Measurements from ENCODE around the gene ENOPH1. TPM values are rescaled to one million over a fixed set of nuclear protein-coding genes. Genes with fewer than 3 reads are reported as not detected.
A peak's percentile ranks its signal among the peaks of the same experiment; 100 is the strongest.

Gene ENOPH1
- total RNA-seq, 4 donors from 2014 or later: 19.8 to 32.4 (median 23.8) TPM

DNA sequence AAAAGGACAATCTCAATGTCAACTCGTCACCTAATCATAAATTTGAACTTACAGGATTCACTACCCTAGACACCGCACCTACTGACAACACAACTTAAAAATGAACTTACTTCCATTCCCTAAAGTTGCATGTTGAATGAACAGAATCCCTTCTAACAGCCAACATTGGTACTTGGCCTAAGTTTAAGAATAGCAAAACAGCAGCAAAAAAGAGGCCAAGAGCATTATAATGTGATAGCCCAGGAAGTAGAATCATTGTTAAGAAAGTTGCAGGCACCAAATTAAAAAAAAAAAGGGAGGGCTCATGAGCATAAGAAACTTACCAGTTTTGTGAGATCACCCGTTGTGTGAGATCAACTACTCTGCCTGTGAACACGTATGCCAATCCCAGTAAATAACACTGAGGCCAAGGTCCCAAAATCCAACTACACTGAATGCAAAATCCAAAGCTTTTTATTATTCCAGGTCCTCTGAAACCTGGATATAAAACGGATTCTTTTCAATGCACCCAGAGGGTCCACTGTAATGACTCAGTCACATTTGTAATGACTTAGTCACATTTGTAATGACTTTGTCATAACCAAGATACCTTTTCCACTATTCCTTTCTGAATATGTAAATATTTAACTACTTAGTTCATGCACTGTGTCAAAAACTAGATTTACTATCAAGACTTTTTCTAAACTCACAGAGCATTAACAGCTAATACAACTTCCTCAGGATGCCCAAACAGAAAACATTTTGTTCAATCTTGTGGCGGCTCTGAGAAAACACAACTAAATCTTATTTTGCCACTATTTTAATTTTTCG, 6.9 kb upstream of the ENOPH1 start:
- no peaks in the 10 kb centered on the region for H3K9me3 ChIP-seq
- 62 to 67% methylated on average over 7 of the region's 7 CpGs for whole genome bisulfite sequencing, 2 donors (ENCODE audit: low coverage in 1 of 2)
- no peak for TF ChIP-seq POLR2A (IDR thresholded peaks at IDR 0.05)
- peak; percentile 5 for TF ChIP-seq POLR2AphosphoS5 (IDR thresholded peaks at IDR 0.05)
- TF ChIP-seq EP300 (IDR thresholded peaks at IDR 0.05): no peak
- no peak overlapping the region for H3K27ac ChIP-seq
- H3K4me1 ChIP-seq: peaks cover 3 to 47% (median 17%) of the 10 kb centered on the region in 3 donors
- no peak overlapping the region for H3K4me3 ChIP-seq
- peaks cover 7 to 55% of the 10 kb centered on the region in 2 donors for H3K36me3 ChIP-seq
- no peaks in the 10 kb centered on the region for H3K27me3 ChIP-seq
- ATAC-seq: no peak

DNA sequence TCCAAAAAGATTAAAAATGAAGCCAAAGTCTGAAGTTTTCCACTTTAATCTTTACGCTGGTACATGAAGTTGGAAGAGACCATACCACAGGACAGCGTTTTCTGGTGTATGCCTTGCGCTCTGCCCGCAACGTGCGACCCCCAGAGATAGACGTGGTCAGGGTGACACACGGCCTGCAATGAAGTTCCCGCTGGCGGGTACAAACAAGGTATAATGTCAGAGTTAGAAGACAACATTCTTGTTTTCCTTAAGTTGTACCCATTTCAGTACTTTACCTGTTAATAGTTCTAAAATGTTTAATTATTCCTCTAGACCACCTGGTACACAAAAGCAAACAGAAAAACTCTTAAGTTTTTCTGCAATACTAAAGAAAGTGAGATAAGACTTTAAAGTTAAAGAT, 4.9 kb upstream of the ENOPH1 start:
- Histone ChIP-seq H3K4me3 (no peak overlapping the region), H3K36me3 (peaks cover 7 to 55% of the 10 kb centered on the region in 2 donors), H3K4me1 (peaks cover 3 to 47% (median 17%) of the 10 kb centered on the region in 3 donors), H3K9me3 (no peaks in the 10 kb centered on the region), H3K27ac (no peak overlapping the region), H3K27me3 (no peaks in the 10 kb centered on the region)
- 55 to 75% methylated on average over 7 to 8 of the region's 10 CpGs for WGBS, 2 donors (ENCODE audit: low coverage in 1 of 2)
- no peak for ATAC-seq
- TF ChIP-seq, protein P1, sequence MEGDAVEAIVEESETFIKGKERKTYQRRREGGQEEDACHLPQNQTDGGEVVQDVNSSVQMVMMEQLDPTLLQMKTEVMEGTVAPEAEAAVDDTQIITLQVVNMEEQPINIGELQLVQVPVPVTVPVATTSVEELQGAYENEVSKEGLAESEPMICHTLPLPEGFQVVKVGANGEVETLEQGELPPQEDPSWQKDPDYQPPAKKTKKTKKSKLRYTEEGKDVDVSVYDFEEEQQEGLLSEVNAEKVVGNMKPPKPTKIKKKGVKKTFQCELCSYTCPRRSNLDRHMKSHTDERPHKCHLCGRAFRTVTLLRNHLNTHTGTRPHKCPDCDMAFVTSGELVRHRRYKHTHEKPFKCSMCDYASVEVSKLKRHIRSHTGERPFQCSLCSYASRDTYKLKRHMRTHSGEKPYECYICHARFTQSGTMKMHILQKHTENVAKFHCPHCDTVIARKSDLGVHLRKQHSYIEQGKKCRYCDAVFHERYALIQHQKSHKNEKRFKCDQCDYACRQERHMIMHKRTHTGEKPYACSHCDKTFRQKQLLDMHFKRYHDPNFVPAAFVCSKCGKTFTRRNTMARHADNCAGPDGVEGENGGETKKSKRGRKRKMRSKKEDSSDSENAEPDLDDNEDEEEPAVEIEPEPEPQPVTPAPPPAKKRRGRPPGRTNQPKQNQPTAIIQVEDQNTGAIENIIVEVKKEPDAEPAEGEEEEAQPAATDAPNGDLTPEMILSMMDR (IDR thresholded peaks at IDR 0.05): no peak
- TF ChIP-seq EP300 (IDR thresholded peaks at IDR 0.05) (no peak), POLR2A (IDR thresholded peaks at IDR 0.05) (no peak), POLR2AphosphoS5 (IDR thresholded peaks at IDR 0.05) (no peak)

DNA sequence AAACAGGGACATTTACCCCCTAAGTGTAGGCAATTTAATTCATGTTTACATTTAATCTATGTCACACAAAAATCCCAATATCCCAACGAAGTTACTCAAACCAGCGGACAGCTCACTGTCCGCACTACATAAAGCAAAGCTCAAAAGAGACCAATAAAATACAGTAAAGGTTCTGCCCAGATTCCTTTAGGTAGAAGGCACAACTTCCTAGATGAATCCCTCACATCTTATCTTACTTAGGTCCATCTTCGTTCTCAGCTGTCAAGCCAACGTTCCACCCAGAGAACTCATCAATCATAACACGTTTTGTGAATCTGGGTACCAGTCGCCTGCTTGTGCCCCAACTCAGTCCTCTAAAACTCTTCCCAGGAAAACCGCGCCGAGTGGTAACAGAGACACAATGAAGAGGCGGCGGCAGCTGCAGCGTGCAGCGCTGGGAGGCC, 1.8 kb upstream of the ENOPH1 start:
- peaks cover 3 to 64% (median 17%) of the 10 kb centered on the region in 3 donors for H3K4me1 ChIP-seq
- H3K27ac ChIP-seq: peak overlapping the region; percentile 66 to 99 (median 94)
- 0% methylated on average over 3 to 14 of the region's 14 CpGs for WGBS, 2 donors (ENCODE audit: low coverage in 1 of 2)
- H3K4me3 ChIP-seq: peak overlapping the region; percentile 55 to 85
- no peaks in the 10 kb centered on the region for H3K27me3 ChIP-seq
- TF ChIP-seq POLR2A (IDR thresholded peaks at IDR 0.05): no peak
- TF ChIP-seq, protein P1 (IDR thresholded peaks at IDR 0.05): no peak
- no peak for TF ChIP-seq POLR2AphosphoS5 (IDR thresholded peaks at IDR 0.05)
- TF ChIP-seq EP300 (IDR thresholded peaks at IDR 0.05): no peak
- ATAC-seq: no peak
- peaks cover 7 to 37% of the 10 kb centered on the region in 2 donors for H3K36me3 ChIP-seq
- no peaks in the 10 kb centered on the region for H3K9me3 ChIP-seq

DNA sequence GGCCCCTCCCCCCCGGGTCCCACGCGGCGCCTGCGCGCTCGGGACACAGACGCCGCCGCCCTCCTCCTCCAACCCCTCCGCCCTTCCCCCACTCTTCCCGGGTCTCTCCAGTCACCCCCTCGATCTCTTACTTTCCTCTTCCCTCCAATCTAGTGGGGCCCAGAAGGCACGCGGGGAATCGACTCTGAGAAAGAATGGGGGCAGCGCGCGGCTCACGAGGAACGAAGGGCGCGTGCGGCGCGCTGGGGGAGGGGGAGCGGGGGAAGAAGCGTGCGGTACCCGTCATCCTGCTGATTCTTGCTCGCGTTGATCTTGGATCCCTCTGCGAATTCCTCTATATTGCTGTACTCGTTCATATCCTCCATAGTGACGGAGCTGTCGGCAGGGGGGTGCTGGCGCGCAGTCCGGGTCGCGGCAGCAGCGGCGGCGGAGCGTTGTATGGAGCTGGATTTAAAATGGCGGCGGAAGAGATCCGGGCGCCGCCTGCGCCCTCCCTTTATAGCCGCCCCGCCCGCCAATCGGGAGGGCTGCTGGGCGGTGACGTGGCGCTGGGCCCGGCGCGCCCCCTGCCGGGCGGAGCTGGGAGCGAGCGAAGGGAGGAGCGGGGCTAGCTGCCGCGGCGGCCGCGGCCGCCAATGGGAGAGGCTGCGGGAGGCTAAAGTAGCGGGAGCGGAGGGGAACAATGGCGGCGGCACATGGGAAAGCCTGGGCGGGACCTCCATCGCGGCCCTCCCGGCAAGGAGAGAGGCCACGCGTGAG, 1.2 kb upstream of the ENOPH1 start:
- peak; percentile 87 for TF ChIP-seq POLR2AphosphoS5 (IDR thresholded peaks at IDR 0.05)
- TF ChIP-seq EP300 (IDR thresholded peaks at IDR 0.05): no peak
- TF ChIP-seq POLR2A (IDR thresholded peaks at IDR 0.05): peak; percentile 78 to 90
- TF ChIP-seq, protein P1 (IDR thresholded peaks at IDR 0.05): peak; percentile 90 to 98 (median 96)
- WGBS, 2 donors (ENCODE audit: low coverage in 1 of 2): 0% methylated on average over 7 to 9 of the region's 83 CpGs
- ATAC-seq: peak; percentile 84

DNA sequence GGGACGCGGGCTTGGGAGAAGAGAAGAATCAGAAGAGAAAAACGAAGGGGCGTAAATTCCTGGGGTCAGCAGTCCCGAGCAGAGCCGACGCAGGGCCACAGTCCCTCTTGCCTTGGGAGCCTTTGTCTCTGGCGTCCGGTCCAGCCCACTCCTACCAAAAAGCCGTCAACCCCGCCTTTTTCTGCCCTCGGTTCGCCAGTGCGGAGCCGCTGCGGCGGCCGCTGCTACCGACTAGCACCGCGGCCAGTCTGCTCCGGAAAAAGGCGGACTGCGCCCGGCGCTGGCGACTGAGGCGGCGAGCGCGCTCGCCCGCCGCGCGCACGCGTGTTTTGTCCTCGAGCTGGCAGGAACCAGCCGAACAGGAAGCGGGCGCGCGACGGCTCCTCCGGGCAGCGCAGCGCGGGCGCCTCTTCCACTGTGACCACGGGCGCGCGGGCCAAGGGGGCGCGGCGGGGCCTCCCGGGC, 630 bp upstream of the ENOPH1 start:
- H3K4me3 ChIP-seq: peak overlapping the region; percentile 55 to 85
- H3K9me3 ChIP-seq: no peaks in the 10 kb centered on the region
- peak overlapping the region; percentile 82 to 99 (median 94) for H3K27ac ChIP-seq
- peak; percentile 2 for ATAC-seq
- H3K36me3 ChIP-seq: peaks cover 0 to 27% of the 10 kb centered on the region in 2 donors
- H3K4me1 ChIP-seq: peaks cover 3 to 55% (median 17%) of the 10 kb centered on the region in 3 donors
- H3K27me3 ChIP-seq: no peaks in the 10 kb centered on the region
- TF ChIP-seq, protein P1 (IDR thresholded peaks at IDR 0.05): no peak
- TF ChIP-seq POLR2A (IDR thresholded peaks at IDR 0.05) (no peak), EP300 (IDR thresholded peaks at IDR 0.05) (no peak), POLR2AphosphoS5 (IDR thresholded peaks at IDR 0.05) (no peak)
- WGBS, 2 donors (ENCODE audit: low coverage in 1 of 2): 0% methylated on average over 9 of the region's 58 CpGs; no CpG with 5 or more reads in 1 of the 2 donors

More for the DNA sequence above, 1.2 kb upstream of the ENOPH1 start:
- Histone ChIP-seq H3K4me3 (peak overlapping the region; percentile 55 to 85), H3K27ac (peak overlapping the region; percentile 82 to 99 (median 94)), H3K36me3 (peaks cover 3 to 31% of the 10 kb centered on the region in 2 donors), H3K4me1 (peaks cover 3 to 58% (median 17%) of the 10 kb centered on the region in 3 donors), H3K9me3 (no peaks in the 10 kb centered on the region), H3K27me3 (no peaks in the 10 kb centered on the region)

All from gastroesophageal sphincter (tissue), 4 donors.